Fibroblast of skin of right quadriceps (primary cell): ENCODE measurements around the gene SLC34A1.
A peak's percentile ranks its signal among the peaks of the same experiment; 100 is the strongest.
"Not testable (repeated sequence)": the region's sequence is repeated elsewhere in the genome, so short reads cannot be mapped to it uniquely, and the experiment has no call there.

Experiments used
- DNase-seq: peaks from one replicate; pipeline ENCODE4 v3.0.0-alpha.2; 2013

Gene SLC34A1

DNA sequence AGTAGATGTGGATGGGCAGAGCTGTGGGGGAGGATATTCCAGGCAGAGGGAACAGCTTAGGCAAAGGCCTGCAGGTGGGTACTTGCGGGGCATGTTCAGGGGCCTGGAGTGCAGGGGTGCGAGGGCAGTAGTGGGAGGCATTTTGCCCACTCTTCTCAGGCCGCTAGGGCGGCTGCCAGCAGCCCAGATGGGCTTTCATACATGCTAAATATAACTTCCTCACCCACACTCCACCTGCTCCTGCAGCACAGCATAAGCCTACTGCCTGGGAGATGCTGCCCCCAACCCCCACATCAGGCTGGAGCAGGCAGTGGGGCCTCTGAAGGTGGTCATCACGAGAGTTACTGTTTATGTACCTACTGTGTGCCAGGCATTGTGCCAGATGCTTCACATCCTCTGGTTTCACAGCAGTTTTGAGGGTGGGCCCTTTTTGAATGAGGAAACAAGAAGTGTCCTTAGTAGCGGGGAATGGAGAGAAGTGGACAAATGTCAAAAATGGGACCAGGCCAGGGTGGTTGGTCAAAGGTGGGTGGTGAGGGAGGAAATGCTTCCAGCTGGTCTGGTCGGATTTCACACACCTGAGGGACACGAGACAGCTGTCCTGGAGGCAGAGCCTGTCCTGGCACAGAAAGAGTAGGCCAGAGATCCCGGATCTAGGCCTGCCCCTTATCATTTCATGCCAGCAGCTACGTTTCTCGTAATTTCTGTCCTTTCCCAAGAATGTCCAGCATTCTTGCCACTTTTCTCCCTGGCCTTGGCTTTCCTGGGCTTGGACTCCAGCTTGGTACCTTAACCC, 14.4 kb upstream of the SLC34A1 start:
- DNase-seq, result no peak

- peak; percentile 84 for DNase-seq
Observed at GRCh38 chr5:177370488-177371119, 13.6 kb upstream of the SLC34A1 start.

DNA sequence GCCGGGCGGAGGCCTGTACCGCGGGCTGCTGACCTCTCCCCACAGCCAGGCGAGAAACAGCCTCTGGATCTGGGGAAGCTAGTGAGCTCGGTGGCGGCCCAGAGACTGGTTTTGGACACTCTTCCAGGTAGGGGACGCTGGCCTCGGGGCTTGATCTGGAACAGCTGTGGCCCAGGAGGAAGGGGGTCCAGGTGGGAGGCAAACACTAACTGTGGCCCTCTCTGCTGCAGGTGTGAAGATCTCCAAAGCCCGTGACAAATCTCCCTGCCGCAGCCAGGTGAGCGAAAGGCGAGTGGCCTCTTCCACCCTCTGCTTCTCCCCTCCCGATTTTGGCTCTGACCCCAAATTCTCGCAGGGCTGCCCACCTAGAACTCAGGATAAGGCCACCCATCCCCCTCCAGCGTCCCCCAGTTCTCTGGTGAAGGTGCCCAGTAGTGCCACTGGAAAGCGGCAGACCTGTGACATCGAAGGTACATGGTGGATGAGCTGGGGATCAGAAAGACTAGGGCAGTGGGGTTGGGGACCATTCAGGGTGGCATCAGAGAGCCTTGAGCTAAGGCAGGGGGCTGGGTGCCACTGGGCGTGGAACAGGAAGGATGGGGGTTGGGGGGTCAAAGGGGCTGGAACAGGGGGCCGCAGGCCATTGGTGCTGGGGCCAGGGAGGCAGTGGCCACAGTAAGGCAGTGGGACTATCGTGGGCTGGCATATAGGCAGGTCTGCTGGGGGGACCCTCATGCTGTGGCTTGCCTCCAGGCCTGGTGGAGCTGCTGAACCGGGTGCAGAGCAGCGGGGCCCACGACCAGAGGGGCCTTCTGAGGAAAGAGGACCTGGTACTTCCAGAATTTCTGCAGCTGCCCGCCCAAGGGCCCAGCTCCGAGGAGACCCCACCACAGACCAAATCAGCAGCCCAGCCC, 12.9 kb upstream of the SLC34A1 start:
- DNase-seq, result no peak

- no peak for DNase-seq
Observed at GRCh38 chr5:177372034-177372896, 12.0 kb upstream of the SLC34A1 start.

DNA sequence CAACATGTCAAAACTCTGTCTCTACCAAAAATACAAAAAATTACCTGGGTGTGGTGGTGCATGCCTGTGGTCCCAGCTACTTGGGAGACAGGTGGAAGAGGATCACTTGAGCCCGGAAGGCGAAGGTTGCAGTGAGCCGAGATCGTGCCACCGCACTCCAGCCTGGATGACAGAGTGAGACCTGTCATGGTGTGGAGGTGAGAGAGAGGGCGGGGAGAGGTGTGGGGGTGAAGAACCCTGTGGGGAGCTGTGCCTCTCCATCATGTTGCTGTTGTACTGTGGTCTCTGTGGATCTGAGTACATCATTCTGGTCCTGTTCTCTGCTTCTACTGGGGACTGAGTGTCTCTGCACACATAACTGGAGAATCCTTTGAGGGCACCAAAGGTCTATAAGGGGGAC, 11.3 kb upstream of the SLC34A1 start:
- no peak for DNase-seq

DNA sequence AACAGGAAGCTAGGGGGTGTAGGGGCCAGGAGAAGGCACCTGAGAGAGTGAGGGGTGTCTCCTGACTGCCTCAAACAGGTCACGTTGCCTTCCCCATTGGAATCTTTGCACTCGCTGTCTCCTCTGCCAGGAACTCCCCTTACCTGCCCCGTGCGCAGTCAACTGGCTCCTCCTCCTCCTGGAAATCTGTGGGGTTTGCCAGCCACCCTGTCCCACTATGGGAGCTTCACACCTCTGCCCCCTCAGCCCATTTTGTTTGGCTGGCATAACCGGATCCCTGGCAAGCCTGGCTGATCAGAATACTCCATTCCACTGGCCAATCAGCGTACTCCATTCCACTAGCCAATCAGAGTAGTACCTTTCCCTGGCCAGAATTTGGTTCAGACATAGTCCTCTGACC, 10.4 kb upstream of the SLC34A1 start:
- no peak for DNase-seq

DNA sequence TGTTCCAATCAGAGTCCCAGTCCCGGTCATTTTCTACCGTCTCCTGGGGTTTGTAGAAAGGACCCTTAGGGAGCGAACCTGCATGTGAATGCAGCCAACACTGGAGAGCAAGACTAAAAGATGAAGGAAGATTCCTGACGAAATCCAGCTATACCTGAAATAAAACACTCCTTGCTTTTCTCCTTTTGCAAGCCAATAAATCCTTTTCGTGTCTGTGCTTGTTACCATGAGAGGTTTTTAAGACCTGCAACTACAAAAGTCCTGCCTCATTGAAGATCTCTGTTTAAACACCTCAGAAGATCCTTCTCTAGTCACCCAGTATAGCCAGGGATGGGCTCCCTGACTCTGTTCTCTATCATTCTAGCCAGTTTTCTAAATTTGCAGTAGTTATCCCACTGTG, 10.0 kb upstream of the SLC34A1 start:
- no peak for DNase-seq

- not testable (repeated sequence) for DNase-seq
Observed at GRCh38 chr5:177375516-177375915, 8.7 kb upstream of the SLC34A1 start.

- DNase-seq, result no peak
Observed at GRCh38 chr5:177376107-177376506, 8.1 kb upstream of the SLC34A1 start.

DNA sequence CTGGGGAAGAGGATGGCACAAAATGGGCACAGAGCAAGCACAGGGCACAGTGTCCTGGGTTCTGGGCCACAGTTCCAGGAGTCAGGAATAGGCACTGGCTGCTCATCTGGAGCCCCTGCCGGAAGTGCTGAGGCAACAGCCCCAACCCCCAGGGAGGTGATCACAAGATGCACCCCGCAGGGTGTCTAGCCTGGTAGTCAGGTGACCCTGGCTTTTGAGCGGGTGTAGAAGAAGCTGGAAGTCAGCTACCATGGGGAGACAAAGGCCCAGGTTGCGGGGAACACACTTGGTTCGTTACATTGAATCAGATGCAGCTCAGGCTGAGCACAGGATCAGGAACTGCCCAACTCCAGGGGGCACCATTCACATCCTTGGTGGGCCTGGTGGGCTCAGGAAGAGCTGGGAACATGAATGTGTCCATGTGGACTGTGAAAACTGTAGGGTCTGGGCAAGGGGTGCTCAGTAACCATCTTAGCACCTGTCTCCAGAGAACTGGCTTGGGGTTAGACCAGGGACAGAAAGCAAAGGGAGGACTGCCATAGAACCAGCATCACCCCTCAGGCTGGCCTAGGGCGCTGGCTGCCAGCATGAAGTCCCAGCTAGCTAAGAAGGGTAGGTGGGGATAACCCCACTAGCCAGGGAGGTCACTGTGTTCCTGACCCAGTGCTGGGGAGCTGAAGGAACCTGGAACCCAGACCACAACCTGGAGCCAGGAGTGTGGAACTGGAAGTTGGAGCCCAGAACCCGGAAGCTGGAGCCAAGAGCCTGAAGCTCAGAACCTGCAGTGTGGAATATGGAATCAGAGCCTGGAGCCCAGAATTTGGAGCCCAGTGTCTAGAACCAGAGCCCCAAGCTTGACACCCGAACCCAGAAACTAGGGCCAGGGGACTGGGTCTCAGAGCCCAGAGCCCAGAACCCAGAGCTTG, 6.1 kb upstream of the SLC34A1 start:
- DNase-seq, result no peak

DNA sequence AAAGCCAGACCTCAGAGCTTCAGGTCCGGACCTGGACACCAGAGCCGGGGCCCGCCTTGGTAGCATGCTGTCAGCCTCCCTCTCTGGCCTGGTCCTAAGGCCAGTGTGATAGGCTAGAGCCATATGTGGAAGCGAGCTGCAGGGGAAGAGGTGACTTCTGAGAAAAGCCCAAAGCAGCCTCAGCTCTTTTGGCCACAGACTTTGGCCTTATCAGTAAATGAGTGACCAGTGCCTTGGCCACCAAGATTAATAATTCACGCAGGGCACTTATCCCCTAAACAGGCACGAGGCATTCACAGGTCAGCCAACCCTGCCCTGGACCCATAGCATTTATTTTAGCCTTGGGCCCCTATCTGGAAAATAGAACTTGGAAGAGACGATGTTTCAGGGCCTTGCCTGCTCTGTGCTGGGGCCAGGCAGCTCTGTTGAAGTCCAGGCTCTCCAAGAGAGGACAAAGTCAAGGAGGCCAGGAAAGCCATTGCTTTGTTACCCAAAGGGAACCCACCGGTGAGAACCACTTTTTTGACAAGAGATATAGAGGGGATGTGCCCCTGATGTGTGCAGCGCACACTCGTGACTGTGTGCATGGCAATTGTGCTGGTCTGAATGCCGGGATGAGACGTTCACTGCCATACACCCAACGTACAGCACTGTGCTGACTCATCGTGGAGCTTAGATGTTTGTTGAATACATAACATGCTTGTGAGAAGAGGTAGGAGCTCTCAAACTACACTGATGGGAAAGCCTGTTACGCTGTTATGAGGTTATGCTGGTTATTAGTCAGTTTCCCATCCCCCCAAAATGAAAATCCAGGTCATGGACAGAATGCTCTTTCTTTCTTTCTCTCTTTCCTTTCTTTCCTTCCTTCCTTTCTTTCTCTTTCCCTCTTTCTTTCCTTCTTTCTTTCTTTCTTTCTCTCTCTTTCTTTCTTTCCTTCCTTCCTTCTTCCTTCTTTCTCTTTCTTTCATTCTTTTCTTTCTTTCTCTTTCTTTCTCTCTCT, 5.0 kb upstream of the SLC34A1 start:
- peak; percentile 88 for DNase-seq

DNA sequence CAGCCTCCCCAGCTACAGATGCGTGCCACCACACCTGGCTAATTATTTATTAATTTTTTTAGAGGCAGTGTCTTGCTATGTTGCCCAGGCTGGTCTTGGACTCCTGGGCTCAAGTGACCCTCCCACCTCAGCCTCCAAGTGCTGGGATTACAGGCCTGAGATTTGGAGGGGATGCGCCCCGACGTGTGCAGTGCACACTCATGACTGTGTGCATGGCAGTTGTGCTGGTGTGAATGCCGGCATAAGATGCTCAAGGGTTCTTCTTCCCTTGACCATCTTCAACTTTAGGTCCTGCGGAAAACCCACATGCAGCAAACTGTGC, 3.5 kb upstream of the SLC34A1 start:
- DNase-seq, result no peak

DNA sequence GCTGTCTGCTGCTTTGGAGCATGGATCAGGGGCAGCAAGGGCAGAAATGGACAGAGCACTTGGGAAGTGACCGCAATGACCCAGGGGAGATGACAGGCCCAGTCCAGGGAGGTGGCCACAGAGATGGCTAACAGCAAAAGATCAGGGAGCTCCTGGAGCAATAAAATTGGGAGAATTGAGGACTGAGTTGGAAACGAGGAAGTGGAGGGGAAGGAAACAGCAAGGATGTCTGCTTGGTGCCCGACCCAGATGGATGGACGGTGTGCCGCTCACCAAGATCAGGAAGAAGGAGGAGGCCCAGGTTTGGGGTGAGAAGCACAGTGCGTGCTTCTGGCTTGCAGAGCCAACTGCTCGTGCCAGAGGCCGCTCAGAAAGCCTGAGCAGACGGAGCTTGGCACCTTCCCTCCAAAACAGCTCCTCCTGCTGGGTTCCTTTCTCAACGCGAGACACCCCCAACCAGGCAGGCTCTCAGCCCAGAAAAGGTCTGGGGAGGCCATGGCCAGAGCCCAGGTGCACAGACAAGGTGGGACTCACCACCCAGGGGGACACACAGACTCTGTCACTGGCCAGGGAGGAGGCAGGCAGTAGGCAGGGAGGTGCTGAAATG, 1.7 kb upstream of the SLC34A1 start:
- peak; percentile 19 for DNase-seq

GRCh38 chr5:177383181-177383580, 1.1 kb upstream of the SLC34A1 start:
- DNase-seq, result no peak

GRCh38 chr5:177385720-177386119, 1.5 kb downstream of the SLC34A1 start:
- DNase-seq, result no peak

GRCh38 chr5:177386542-177386941, 2.3 kb downstream of the SLC34A1 start:
- no peak for DNase-seq

GRCh38 chr5:177387405-177387804, 3.2 kb downstream of the SLC34A1 start:
- DNase-seq, result no peak

DNA sequence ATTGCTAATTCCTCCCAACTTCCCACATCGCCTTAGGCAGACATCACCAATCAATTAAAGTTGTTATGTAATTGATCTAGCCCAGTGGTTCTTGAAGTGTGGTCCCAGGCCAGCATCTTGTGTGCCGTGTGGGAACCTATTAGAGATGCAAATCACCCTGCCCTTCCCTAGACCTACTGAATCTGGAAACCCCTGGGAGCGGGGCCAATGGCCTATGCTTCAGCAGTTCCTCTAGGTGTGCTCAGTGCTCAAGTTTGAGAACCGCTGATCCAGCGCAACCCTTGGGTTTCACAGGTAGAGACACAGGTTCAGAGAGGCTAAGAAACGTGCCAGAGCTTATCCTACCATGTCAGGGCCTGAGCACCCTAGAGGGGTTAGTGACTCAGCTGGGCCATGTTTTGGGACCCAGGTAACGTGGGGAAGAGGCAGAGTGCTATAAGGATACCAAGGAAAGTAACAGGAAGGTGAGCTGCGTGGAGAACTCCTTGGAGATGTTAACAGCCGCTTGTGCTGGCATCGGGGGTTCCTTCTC, 4.4 kb downstream of the SLC34A1 start:
- DNase-seq, result no peak
